MG63 (cell line): ENCODE measurements around the gene WBP1. TPM values are rescaled to one million over a fixed set of nuclear protein-coding genes. Genes with fewer than 3 reads are reported as not detected.
"Not testable (repeated sequence)": the region's sequence is repeated elsewhere in the genome, so short reads cannot be mapped to it uniquely, and the experiment has no call there.

Experiments
- DNase-seq: peaks from one replicate; pipeline ENCODE4 v3.0.0-alpha.2; 2020
- H3K27me3 ChIP-seq: fragments of 250-450 bp; sonication (Bioruptor Pico); 2 replicates; pipeline ENCODE4 v1.5.1; 2020; ENCODE audit warnings: mild to moderate bottlenecking, moderate library complexity
- H3K36me3 ChIP-seq: fragments of 250-450 bp; sonication (Bioruptor Pico); 2 replicates; pipeline ENCODE4 v1.5.1; 2020; ENCODE audit warnings: mild to moderate bottlenecking, moderate library complexity
- H3K4me3 ChIP-seq: fragments of 250-450 bp; sonication (Bioruptor Pico); 2 replicates; pipeline ENCODE4 v1.5.1; 2020; ENCODE audit warnings: mild to moderate bottlenecking, moderate library complexity
- H3K9me3 ChIP-seq: fragments of 250-450 bp; sonication (Bioruptor Pico); 2 replicates; pipeline ENCODE4 v1.5.1; 2020; ENCODE audit warnings: mild to moderate bottlenecking, moderate library complexity
- total RNA-seq: library from RNA; depleted of rRNA; stranded (reverse); fragments of >200 nt; shearing (Covaris generic); gene quantifications from 2 replicates; pipeline ENCODE4 v1.2.3, GENCODE V29; 2014; ENCODE audit warnings: low replicate concordance

Gene WBP1
- total RNA-seq, 1 experiment from 2014 or later = 15.4 TPM

DNA sequence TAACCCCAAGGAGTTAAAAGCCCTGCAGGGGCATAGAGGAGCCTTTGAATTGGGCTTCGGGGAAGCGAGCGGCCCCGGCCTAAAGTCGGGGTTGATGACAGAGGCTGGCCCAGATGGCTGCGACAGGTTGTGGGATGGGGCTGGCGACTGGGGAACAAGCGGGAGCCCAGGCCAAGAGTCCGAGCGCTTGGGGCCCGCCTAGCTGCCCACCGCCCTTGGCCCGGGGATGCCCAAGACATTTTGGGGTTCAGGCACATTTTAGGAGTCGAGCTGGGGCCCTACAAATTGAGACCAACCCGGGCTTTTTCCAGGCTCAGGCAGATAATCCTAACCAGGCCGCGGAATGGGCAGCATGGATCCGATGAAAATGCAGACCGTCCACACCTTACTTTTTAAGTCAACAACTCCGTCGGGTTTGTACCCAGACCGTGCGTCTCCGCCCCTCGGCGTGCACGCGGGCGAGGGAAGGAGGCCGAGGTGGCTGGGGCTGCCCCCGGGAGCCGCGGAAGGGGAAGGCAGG is 17.0 kb upstream of the WBP1 start:
- H3K36me3 ChIP-seq = no peaks in the 10 kb centered on the region; the same call in none of the 2 replicates
- H3K9me3 ChIP-seq = no peaks in the 10 kb centered on the region
- no peaks in the 10 kb centered on the region for H3K27me3 ChIP-seq
- peak overlapping the region; percentile 53 for H3K4me3 ChIP-seq
- DNase-seq = no peak

DNA sequence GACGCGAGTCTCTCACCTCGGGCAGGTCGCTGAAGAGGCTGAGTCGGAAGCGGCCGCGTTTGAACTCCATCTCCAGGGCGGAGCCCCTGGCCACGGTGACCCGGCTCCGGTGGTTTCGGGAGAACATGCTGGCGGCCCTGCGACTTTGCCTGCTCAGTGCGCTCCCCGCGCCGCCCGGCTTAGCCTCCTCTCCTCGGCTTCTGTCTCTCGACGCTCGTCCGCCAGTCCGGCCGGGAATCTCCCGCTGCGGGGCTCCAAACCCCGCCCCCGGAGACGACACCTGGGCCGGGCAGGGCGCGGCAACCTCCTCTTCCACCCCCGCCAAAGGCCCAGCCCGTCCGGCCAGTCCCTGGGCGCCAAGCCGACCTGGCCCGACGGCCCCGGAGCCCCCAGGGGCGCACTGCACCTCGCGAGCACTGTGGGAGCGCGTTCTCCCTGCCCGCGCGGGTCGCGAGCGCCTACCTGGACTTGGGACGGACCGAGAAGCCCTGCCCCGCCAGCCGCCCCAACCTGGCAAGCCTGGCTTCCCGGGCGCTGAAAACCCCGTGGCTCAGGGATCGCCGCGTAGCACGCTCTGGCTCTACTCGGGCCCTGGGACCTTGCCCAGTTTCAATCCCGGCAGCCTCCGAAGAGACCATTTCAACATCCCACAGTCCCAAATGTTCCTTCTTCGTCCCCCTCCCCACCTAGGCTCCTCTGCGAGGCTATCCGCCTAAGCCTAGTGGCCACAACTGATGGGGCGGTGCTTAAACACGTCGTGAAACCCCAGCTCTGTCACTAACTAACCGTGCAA is 16.4 kb upstream of the WBP1 start, which contains the start of gene RTKN:
Gene RTKN (minus strand): TSS at position 248 of the 793 bp plus-strand sequence. CDS start 121 bp downstream, at position 127.
- no peaks in the 10 kb centered on the region; the same call in none of the 2 replicates for H3K36me3 ChIP-seq
- H3K9me3 ChIP-seq = no peaks in the 10 kb centered on the region
- H3K4me3 ChIP-seq = peak within 1 kb of the TSS; percentile 53
- H3K27me3 ChIP-seq = no peaks in the 10 kb centered on the region
- DNase-seq = no peak

DNA sequence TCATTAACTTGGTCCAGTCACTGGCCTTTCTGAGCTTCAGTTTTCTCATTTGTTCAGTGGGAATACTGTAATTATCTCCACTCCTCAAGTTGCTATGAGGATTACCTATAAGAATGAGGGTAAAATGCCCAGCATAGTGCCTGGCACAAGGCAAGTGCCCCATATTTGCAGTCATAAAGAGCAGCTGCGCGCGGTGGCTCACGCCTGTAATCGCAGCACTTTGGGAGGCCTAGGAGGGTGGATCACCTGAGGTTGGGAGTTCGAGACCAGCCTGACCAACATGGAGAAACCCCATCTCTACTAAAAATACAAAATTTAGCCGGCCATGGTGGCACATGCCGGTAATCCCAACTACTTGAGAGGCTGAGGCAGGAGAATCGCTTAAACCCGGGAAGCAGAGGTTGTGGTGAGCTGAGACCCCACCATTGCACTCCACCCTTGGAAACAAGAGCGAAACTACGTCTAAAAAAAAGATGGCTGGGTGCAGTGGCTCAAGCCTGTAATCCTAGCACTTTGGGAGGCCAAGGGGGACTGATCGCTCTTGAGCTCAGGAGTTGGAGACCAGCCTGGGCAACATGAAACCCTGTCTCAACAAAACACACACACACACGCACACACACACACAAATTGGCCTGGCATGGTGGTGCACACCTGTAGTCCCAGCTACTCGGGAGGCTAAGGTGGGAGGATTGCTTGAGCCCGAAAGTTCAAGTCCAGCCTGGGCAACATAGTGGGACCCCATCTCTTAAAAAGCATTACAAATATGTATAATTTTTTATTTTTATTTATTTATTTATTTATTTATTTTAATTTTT is 15.5 kb upstream of the WBP1 start:
- H3K9me3 ChIP-seq, H3K36me3 ChIP-seq, DNase-seq, H3K4me3 ChIP-seq, H3K27me3 ChIP-seq: not testable (repeated sequence)

DNA sequence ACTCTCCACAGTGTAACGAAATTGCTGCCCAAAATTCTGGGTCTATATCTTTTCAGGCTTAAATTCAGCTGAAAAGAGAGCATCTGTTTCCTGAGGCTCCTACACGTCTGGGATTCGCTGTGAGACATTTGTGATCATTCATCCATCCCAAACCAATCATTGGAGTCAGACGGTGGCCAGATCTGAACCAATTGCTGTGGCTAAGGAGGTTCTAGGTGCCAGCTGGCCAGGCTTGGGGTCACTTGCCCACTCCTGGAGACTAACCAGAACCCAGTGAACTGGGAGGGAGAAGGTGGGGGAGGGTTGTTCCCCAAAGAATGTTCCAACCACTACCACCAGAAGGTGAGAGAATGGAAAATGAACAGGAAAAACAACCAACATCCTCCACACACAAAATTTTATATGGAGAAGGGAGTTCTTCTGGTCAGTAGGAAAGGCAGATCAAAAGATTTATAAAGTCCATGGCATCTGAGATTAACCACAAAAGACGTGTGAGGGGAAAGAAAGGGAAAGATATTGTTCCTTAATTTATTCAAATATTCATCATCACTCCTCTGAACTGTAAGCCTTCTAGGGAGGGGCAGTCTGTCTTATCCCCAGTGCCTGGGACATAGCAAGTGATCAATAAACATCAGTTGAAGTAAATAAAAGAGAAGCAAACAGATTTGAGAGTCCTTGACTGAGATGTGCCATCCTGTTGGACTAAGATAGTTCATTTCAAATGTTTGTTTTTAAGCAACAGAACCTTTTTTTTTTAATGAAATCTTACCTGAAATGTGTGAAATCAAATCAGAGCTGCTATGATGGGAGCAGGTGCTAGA is 13.5 kb upstream of the WBP1 start:
- H3K9me3 ChIP-seq = no peaks in the 10 kb centered on the region
- DNase-seq = no peak
- H3K4me3 ChIP-seq = no peak overlapping the region
- no peaks in the 10 kb centered on the region for H3K36me3 ChIP-seq
- no peaks in the 10 kb centered on the region for H3K27me3 ChIP-seq

DNA sequence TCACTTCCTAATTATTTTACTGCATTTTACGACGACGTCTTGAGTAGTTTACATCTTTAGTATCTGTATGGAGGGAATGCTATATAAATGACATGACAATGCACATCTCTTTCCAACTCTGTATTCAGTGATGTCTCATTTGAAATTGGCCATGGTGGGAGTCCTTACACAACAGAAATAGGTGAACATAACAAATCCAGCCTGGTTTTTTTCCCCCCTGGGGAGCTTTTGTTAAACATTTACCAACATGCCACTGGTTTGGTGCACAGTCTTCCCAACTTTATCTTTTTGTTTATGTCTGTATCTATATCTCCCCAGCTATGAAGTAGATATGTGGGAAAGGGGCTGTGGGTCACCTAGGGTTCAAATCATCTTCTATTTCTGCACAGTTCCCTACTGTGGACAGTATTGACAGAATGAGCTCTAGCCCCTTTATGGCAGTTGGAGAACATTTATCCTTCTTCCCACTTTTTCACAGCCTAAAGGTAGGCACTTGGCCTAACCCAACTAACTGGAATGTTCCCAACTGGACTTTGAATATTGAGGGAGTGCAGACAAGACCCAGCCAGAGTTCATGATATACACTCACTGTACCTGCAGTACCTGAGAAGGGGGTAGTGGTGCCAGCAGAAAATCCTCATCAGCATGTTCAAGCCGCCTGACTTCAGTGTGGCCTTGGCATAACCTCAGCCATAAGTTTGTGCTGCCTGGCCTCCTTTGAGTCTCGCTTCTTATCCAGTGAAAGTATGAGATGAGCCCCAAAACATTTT is 10.8 kb upstream of the WBP1 start:
- no peak for DNase-seq
- no peak overlapping the region for H3K4me3 ChIP-seq
- H3K36me3 ChIP-seq = no peaks in the 10 kb centered on the region
- no peaks in the 10 kb centered on the region for H3K9me3 ChIP-seq
- H3K27me3 ChIP-seq = no peaks in the 10 kb centered on the region

DNA sequence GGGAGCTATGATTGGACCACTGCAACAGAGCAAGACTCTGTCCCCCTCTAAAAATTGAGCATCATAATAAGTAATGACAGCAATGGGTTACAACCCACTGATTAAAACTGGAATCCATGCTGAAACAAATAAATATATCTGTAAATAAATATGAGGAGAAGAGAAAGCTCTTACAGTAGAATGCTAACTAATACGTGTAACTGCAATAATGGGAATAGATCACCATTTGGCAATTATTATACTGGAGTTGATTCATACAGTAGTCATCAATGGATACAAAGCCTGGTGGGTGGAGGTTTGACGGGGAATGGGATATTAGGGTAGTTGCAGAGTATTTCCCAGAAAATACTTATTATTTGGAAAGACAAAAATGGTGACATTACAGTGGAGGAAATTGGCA is 9.5 kb upstream of the WBP1 start:
- no peaks in the 10 kb centered on the region for H3K9me3 ChIP-seq
- no peaks in the 10 kb centered on the region for H3K36me3 ChIP-seq
- no peak overlapping the region for H3K4me3 ChIP-seq
- no peaks in the 10 kb centered on the region for H3K27me3 ChIP-seq
- DNase-seq = no peak

DNA sequence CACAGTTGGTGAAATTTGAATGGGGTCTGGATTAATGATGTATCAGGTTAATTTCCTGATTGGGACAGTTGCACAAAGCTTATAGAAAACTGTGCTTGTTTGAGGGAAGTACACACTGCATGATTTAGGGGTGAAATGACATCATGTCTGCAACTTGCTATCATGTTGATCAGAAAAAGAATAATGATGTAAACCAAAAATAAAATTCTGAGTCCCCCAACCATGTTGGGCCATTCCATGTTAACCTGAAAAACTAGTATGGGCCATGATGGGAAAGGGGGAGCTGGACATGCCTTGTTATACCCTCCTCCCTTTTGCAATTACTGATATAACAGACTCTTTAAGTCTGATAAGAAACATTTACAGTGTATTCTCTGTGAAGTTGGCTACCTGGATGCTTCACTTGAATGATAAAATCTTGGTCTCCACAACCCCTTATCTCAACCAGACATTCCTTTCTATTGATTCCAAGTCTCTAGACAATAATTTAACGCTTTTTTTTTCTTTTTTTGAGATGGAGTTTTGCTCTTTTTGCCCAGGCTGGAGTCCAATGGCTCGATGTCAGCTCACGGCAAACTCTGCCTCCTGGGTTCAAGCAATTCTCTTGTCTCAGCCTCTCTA is 7.6 kb upstream of the WBP1 start:
- DNase-seq = no peak
- Histone ChIP-seq H3K36me3 (no peaks in the 10 kb centered on the region), H3K9me3 (no peaks in the 10 kb centered on the region), H3K27me3 (no peaks in the 10 kb centered on the region), H3K4me3 (no peak overlapping the region)

DNA sequence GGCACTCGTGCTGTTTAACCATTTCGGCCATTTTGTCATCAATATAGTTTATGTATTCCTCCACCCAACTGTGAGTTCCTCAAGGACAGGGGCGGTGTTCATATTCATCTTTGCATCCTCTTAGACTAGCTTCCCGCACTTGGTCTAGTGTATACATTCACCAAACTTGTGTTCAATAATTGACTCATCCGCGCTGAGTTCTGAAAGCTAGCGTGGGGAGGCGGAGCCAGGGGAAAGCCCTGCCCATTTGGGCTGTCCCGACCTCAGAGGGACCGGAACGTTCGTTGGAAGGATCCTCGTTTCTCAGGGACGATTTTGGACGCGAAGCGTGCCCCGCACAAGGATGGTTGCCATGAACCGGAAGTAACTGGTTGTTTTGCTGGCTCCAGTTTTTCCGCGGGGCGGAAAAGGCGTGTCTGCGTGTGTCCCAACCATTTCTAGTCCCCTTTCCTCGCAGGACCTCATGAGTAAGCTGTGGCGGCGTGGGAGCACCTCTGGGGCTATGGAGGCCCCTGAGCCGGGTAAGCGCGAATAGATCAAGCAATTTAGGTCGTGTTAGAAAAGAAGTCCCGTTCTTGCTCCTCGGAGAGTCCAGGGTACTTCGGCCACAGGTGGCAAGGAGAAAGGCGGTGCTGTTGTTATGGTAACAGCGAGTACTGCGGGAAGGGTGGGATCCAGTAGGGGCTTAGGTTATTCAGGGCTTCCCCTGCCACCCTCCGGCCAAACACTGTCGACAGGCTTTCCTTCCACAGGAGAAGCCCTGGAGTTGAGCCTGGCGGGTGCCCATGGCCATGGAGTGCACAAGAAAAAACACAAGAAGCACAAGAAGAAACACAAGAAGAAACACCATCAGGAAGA is 3.4 kb upstream of the WBP1 start, which contains the start of gene INO80B:
Gene INO80B (plus strand): TSS at position 434 of the 858 bp plus-strand sequence. CDS start 30 bp downstream, at position 464.
- DNase-seq = peak; percentile 91
- Histone ChIP-seq H3K9me3 (no peaks in the 10 kb centered on the region), H3K36me3 (peaks cover 9% of the 10 kb centered on the region), H3K27me3 (no peaks in the 10 kb centered on the region), H3K4me3 (peak within 1 kb of the TSS; percentile 67)

DNA sequence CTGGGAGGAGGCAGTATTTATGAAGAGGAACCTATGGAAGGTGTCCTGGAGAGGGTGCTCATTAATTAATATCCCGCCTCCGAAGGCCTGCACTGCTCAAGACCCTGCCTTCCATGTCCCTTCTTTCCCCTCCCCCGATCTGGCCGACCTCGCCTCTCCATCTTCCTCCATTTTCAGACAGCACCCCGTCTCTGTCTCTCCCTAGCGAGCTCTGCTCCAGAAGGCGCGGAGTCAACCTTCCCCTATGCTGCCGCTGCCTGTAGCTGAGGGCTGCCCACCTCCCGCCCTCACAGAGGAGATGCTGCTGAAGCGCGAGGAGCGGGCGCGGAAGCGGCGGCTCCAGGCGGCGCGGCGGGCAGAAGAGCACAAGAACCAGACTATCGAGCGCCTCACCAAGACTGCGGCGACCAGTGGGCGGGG is 1.1 kb upstream of the WBP1 start:
- Histone ChIP-seq H3K36me3 (peaks cover 15% of the 10 kb centered on the region), H3K4me3 (peak overlapping the region; percentile 72; the same call in 1 of the 2 replicates), H3K27me3 (no peaks in the 10 kb centered on the region), H3K9me3 (no peaks in the 10 kb centered on the region)
- no peak for DNase-seq

DNA sequence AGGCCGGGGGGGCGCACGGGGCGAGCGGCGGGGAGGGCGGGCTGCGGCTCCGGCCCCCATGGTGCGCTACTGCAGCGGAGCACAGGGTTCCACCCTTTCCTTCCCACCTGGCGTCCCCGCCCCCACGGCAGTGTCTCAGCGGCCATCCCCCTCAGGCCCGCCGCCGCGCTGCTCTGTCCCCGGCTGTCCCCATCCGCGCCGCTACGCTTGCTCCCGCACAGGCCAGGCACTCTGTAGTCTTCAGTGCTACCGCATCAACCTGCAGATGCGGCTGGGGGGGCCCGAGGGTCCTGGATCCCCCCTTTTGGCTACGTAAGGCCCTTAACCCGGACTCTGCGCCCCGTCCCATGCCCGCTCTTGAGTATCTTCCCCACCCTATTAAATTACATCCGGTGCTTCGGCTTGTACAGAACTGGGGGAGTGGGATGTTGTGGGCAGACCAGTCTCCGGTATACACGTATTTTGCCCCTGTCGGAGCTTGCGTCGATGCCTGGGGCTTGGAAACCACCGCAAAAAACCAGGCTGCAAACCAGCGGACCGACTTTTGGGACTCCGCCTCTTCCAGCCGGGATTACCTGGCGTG is 598 bp upstream of the WBP1 start:
- peak; percentile 33 for DNase-seq

DNA sequence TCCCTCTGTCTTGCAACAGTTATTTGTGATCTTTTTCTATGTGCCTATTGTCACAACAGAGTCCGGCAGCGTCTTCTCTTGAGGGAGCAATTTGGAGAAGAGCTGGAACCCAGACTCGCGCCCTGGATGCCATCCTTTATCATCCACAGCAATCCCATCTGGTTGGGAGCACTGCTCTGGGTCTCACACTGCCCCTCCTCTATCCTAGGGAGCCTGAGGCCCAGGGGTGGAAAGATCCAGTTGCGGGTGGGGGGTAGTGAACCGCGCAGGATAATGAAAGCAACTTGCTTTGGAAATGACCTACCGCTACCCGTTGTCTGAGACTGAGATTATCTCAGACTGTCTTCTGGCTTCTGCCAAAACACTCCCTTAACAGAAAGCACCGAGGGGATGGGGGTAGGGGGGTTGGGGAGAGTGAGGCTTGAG is 713 bp downstream of the WBP1 start:
- Histone ChIP-seq H3K4me3 (peak overlapping the region; percentile 72), H3K9me3 (no peaks in the 10 kb centered on the region), H3K27me3 (no peaks in the 10 kb centered on the region), H3K36me3 (peaks cover 27% of the 10 kb centered on the region)
- DNase-seq = no peak

More for the DNA sequence above, 598 bp upstream of the WBP1 start:
- Histone ChIP-seq H3K36me3 (peaks cover 20% of the 10 kb centered on the region), H3K27me3 (no peaks in the 10 kb centered on the region), H3K4me3 (peak overlapping the region; percentile 72), H3K9me3 (no peaks in the 10 kb centered on the region)

DNA sequence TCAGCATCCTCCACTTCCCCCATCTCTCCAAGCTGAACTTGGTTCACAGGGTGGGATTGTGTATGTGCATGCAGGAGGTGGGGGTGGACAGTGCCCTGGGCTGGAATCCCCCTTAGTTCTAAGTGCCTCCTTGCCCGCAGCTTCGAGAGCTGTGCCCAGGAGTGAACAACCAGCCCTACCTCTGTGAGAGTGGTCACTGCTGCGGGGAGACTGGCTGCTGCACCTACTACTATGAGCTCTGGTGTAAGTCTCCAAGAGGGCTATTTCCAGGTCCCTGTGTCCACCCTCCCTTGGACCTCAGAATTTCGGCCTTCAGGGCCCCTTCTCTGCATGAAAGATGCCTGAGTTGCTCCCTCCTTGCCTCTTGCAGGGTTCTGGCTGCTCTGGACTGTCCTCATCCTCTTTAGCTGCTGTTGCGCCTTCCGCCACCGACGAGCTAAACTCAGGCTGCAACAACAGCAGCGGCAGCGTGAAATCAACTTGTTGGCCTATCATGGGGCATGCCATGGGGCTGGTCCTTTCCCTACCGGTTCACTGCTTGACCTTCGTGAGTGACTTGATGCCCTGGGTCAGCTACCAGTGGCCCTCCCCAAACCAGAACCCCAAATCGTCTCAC is 1.4 kb downstream of the WBP1 start:
- peaks cover 27% of the 10 kb centered on the region for H3K36me3 ChIP-seq
- not testable (repeated sequence) for H3K9me3 ChIP-seq, DNase-seq, H3K27me3 ChIP-seq
- peak overlapping the region; percentile 72; the same call in 1 of the 2 replicates for H3K4me3 ChIP-seq

DNA sequence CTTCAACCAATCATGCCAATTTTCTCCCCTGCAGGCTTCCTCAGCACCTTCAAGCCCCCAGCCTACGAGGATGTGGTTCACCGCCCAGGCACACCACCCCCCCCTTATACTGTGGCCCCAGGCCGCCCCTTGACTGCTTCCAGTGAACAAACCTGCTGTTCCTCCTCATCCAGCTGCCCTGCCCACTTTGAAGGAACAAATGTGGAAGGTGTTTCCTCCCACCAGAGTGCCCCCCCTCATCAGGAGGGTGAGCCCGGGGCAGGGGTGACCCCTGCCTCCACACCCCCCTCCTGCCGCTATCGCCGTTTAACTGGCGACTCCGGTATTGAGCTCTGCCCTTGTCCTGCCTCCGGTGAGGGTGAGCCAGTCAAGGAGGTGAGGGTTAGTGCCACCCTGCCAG is 1.9 kb downstream of the WBP1 start:
- DNase-seq = not testable (repeated sequence)

More for the DNA sequence above, 1.9 kb downstream of the WBP1 start:
- not testable (repeated sequence) for H3K9me3 ChIP-seq, H3K27me3 ChIP-seq, H3K4me3 ChIP-seq
- peaks cover 27% of the 10 kb centered on the region for H3K36me3 ChIP-seq
